DOHH2 (cell line): Measurements from ENCODE around the gene MEOX2.

Experiments
- H3F3A ChIP-seq: fragments of 200-600 bp; sonication (generic), shearing (Covaris generic); 2 replicates; pipeline ENCODE4 v1.6.0; 2016; ENCODE audit warnings: antibody characterized with exemption, mild to moderate bottlenecking; ENCODE audit not compliant: control insufficient read depth, insufficient read depth
- H3K27ac ChIP-seq: fragments of 200-600 bp; sonication (generic); 2 replicates; pipeline ENCODE4 v1.5.1; 2014; ENCODE audit warnings: low read depth, mild to moderate bottlenecking, low read length, moderate library complexity
- H3K27me3 ChIP-seq: fragments of 200-600 bp; sonication (generic); 2 replicates; pipeline ENCODE4 v1.6.1; 2014; ENCODE audit warnings: mild to moderate bottlenecking, low read length, mixed read lengths; ENCODE audit not compliant: control insufficient read depth
- H3K36me3 ChIP-seq: fragments of 200-600 bp; sonication (generic); 2 replicates; pipeline ENCODE4 v1.6.1; 2014; ENCODE audit warnings: mild to moderate bottlenecking, low read length, moderate library complexity, mixed read lengths; ENCODE audit not compliant: control insufficient read depth
- H3K4me1 ChIP-seq: fragments of 200-600 bp; sonication (generic); 2 replicates; pipeline ENCODE4 v1.6.1; 2014; ENCODE audit warnings: mild to moderate bottlenecking, low read length, mixed read lengths; ENCODE audit not compliant: control insufficient read depth
- H3K4me2 ChIP-seq: fragments of 200-600 bp; sonication (generic); 2 replicates; pipeline ENCODE4 v1.6.0; 2014; ENCODE audit warnings: mild to moderate bottlenecking, low read length, moderate library complexity
- H3K4me3 ChIP-seq: fragments of 200-600 bp; sonication (generic); 2 replicates; pipeline ENCODE4 v1.5.1; 2014; ENCODE audit warnings: mild to moderate bottlenecking, low read length, mixed read lengths
- H3K79me2 ChIP-seq: fragments of 200-600 bp; sonication (generic); 2 replicates; pipeline ENCODE4 v1.6.1; 2014; ENCODE audit warnings: mild to moderate bottlenecking, low read length, mixed read lengths; ENCODE audit not compliant: control insufficient read depth
- H3K9me2 ChIP-seq: fragments of 200-600 bp; sonication (generic); replicated peaks from 2 replicates; pipeline ENCODE4 v1.6.1; 2014; ENCODE audit warnings: mild to moderate bottlenecking, low read length, mixed read lengths; ENCODE audit not compliant: control insufficient read depth
- H3K9me3 ChIP-seq: fragments of 200-600 bp; sonication (generic); 2 replicates; pipeline ENCODE4 v1.6.1; 2014; ENCODE audit warnings: antibody characterized with exemption, low read length, mixed read lengths; ENCODE audit not compliant: control insufficient read depth, insufficient read depth
- H4K20me1 ChIP-seq: fragments of 200-600 bp; sonication (generic); 2 replicates; pipeline ENCODE4 v1.6.0; 2014; ENCODE audit warnings: low read depth, mild to moderate bottlenecking, antibody characterized with exemption, low read length, moderate library complexity; ENCODE audit not compliant: control insufficient read depth, insufficient read depth
- EZH2phosphoT487 ChIP-seq: fragments of 200-600 bp; sonication (generic); IDR thresholded peaks from 2 replicates; pipeline ENCODE4 v1.6.1; 2017; ENCODE audit warnings: borderline replicate concordance, mild to moderate bottlenecking, antibody characterized with exemption, low read length, moderate library complexity, mixed read lengths
- TF ChIP-seq, protein P1 (sequence below): fragments of 200-600 bp; sonication (generic); IDR thresholded peaks from one replicate; pipeline ENCODE4 v1.5.1; 2014; ENCODE audit warnings: antibody characterized with exemption, mild to moderate bottlenecking, low read depth, low read length; ENCODE audit not compliant: poor library complexity, severe bottlenecking

The MEOX2 gene

DNA sequence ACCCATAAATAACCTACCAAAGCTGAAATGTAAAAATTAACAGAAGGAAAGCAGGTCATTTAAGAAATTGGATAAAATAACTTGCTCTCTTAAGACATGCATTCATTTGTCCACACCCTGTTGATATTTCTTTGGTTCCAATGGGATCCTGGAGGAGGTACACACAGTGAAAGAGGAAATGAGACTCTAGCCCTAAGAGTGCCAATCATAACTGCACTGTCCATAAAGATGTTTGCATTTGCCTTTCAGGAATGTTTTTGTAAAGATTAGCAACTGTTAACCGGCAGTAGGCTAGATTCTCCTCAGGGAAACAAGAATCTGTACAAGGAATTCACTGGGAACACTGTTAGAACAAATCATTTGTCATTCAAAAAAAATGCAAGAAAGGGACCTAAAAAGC, 61.0 kb downstream of the MEOX2 start:
- Histone ChIP-seq H3K4me3 (no peak overlapping the region), H3K4me1 (no peaks in the 10 kb centered on the region), H3K27me3 (no peaks in the 10 kb centered on the region), H3K36me3 (no peaks in the 10 kb centered on the region), H3K9me2 (no peaks in the 10 kb centered on the region), H3K27ac (no peak overlapping the region), H3K9me3 (no peaks in the 10 kb centered on the region), H3F3A (no peaks in the 10 kb centered on the region), H3K4me2 (no peak overlapping the region), H4K20me1 (no peaks in the 10 kb centered on the region), H3K79me2 (no peaks in the 10 kb centered on the region)
- TF ChIP-seq, protein P1, sequence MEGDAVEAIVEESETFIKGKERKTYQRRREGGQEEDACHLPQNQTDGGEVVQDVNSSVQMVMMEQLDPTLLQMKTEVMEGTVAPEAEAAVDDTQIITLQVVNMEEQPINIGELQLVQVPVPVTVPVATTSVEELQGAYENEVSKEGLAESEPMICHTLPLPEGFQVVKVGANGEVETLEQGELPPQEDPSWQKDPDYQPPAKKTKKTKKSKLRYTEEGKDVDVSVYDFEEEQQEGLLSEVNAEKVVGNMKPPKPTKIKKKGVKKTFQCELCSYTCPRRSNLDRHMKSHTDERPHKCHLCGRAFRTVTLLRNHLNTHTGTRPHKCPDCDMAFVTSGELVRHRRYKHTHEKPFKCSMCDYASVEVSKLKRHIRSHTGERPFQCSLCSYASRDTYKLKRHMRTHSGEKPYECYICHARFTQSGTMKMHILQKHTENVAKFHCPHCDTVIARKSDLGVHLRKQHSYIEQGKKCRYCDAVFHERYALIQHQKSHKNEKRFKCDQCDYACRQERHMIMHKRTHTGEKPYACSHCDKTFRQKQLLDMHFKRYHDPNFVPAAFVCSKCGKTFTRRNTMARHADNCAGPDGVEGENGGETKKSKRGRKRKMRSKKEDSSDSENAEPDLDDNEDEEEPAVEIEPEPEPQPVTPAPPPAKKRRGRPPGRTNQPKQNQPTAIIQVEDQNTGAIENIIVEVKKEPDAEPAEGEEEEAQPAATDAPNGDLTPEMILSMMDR: no peak
- no peak for TF ChIP-seq EZH2phosphoT487

- TF ChIP-seq, protein P1: no peak
- TF ChIP-seq EZH2phosphoT487: no peak
- H3K9me2 ChIP-seq: no peaks in the 10 kb centered on the region
These were observed 65.0 kb downstream of the MEOX2 start for GRCh38 chr7:15621468-15621867.

DNA sequence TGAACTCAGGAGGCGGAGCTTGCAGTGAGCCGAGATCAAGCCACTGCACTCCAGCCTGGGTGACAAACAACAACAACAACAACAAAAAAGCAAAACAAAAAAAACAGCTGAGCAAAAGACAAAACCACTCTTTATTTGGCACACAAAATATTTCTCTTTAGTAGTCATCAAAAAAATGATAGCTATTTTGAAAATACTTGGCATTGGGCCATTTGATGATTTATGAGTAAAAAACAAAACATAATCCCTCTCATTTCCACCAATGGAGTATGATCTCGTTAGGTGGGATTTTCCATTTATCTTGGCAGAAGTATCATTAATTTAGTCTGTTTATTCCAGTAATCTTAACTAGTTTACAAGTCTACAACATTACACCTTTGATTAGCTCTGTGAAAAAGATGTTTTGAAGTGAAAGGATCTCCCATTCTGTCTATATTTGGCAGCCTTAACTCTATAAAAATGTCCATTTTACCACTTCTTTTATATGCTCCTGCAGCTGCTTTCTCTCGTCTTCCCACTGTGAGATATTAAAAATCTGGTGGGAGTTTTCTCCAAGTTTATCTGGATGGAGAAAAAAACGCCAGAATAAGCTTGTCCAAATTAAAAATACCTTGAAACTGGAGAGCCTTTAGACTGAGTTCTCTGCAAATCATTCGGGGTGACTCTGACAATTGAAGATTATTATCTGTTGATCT, 65.8 kb downstream of the MEOX2 start:
- Histone ChIP-seq H3K9me3 (no peaks in the 10 kb centered on the region), H3K36me3 (no peaks in the 10 kb centered on the region), H3K4me2 (no peak overlapping the region), H3K4me3 (no peak overlapping the region), H3F3A (no peaks in the 10 kb centered on the region), H3K27me3 (no peaks in the 10 kb centered on the region), H3K27ac (no peak overlapping the region), H3K79me2 (no peaks in the 10 kb centered on the region), H3K4me1 (no peaks in the 10 kb centered on the region), H4K20me1 (no peaks in the 10 kb centered on the region), H3K9me2 (no peaks in the 10 kb centered on the region)
- no peak for TF ChIP-seq EZH2phosphoT487
- TF ChIP-seq, protein P1: no peak

More at GRCh38 chr7:15621468-15621867, 65.0 kb downstream of the MEOX2 start:
- H4K20me1 ChIP-seq: no peaks in the 10 kb centered on the region
- no peak overlapping the region for H3K4me2 ChIP-seq
- H3K27ac ChIP-seq: no peak overlapping the region
- H3K79me2 ChIP-seq: no peaks in the 10 kb centered on the region
- no peaks in the 10 kb centered on the region for H3K27me3 ChIP-seq
- no peaks in the 10 kb centered on the region for H3K9me3 ChIP-seq
- H3K36me3 ChIP-seq: no peaks in the 10 kb centered on the region
- H3K4me3 ChIP-seq: no peak overlapping the region
- no peaks in the 10 kb centered on the region for H3F3A ChIP-seq
- H3K4me1 ChIP-seq: no peaks in the 10 kb centered on the region
